GM23338 (cell line): ENCODE measurements around the gene PCGF6. TPM values are rescaled to one million over a fixed set of nuclear protein-coding genes. Genes with fewer than 3 reads are reported as not detected.

Experiments
- ATAC-seq: fragments of 200-7000 bp; cut with Tn5 transposase; 3 replicates; pipeline ENCODE4 v1.9.1; 2020
- DNase-seq: peaks from one replicate; pipeline ENCODE4 v3.0.0-alpha.2; 2015; ENCODE audit warnings: low spot score
- H2AFZ ChIP-seq: fragments of 200-600 bp; sonication (generic); 2 replicates; pipeline ENCODE4 v1.8.0; 2016; ENCODE audit warnings: antibody characterized with exemption, mild to moderate bottlenecking, moderate library complexity
- H3F3A ChIP-seq: fragments of 200-600 bp; sonication (generic); replicated peaks from 2 replicates; pipeline ENCODE4 v1.8.0; 2017; ENCODE audit warnings: antibody characterized with exemption, mixed run types, low read depth
- H3K27ac ChIP-seq: fragments of 200-600 bp; sonication (generic); 2 replicates; pipeline ENCODE4 v1.6.1; 2016; ENCODE audit warnings: low read depth
- H3K27me3 ChIP-seq: fragments of 200-600 bp; sonication (generic); 2 replicates; pipeline ENCODE4 v1.8.0; 2016; ENCODE audit warnings: mild to moderate bottlenecking, mixed run types, moderate library complexity; ENCODE audit not compliant: insufficient read depth
- H3K36me3 ChIP-seq: fragments of 200-600 bp; sonication (generic); 2 replicates; pipeline ENCODE4 v1.8.0; 2016; ENCODE audit warnings: mild to moderate bottlenecking; ENCODE audit not compliant: insufficient read depth
- H3K4me1 ChIP-seq: fragments of 200-600 bp; sonication (generic); 2 replicates; pipeline ENCODE4 v1.8.0; 2016; ENCODE audit warnings: mild to moderate bottlenecking, moderate library complexity; ENCODE audit not compliant: insufficient read depth
- H3K4me2 ChIP-seq: fragments of 200-600 bp; sonication (generic); 2 replicates; pipeline ENCODE4 v1.7.1; 2017; ENCODE audit warnings: mixed run types
- H3K4me3 ChIP-seq: fragments of 200-600 bp; sonication (generic); 2 replicates; pipeline ENCODE4 v1.6.1; 2016; ENCODE audit warnings: mixed run types
- H3K79me2 ChIP-seq: fragments of 200-600 bp; sonication (generic); replicated peaks from 2 replicates; pipeline ENCODE4 v1.8.0; 2017; ENCODE audit warnings: mild to moderate bottlenecking; ENCODE audit not compliant: insufficient read depth
- H3K9me2 ChIP-seq: fragments of 200-600 bp; sonication (generic); 2 replicates; pipeline ENCODE4 v1.8.0; 2017; ENCODE audit not compliant: insufficient read depth
- H4K20me1 ChIP-seq: fragments of 200-600 bp; sonication (generic); replicated peaks from 2 replicates; pipeline ENCODE4 v1.8.0; 2017; ENCODE audit warnings: mild to moderate bottlenecking; ENCODE audit not compliant: insufficient read depth
- H3K27ac Mint-ChIP-seq: 2 replicates; pipeline ENCODE4 v1.8.0; 2020; ENCODE audit warnings: inconsistent platforms, mild to moderate bottlenecking, moderate library complexity, mixed read lengths
- H3K27me3 Mint-ChIP-seq: 3 replicates; pipeline ENCODE4 v1.8.0; 2022; ENCODE audit warnings: low read depth, mild to moderate bottlenecking, moderate library complexity, mixed read lengths, inconsistent platforms; ENCODE audit not compliant: insufficient read depth, poor library complexity
- H3K36me3 Mint-ChIP-seq: 3 replicates; pipeline ENCODE4 v1.8.0; 2021; ENCODE audit warnings: low read depth, mild to moderate bottlenecking, inconsistent platforms, moderate library complexity, mixed read lengths
- H3K4me1 Mint-ChIP-seq: 3 replicates; pipeline ENCODE4 v1.8.0; 2020; ENCODE audit warnings: mild to moderate bottlenecking, inconsistent platforms, mixed read lengths
- H3K4me3 Mint-ChIP-seq: 3 replicates; pipeline ENCODE4 v1.8.0; 2021; ENCODE audit warnings: moderate library complexity, mild to moderate bottlenecking, inconsistent platforms, mixed read lengths
- H3K9me3 Mint-ChIP-seq: 3 replicates; pipeline ENCODE4 v1.8.0; 2020; ENCODE audit warnings: moderate library complexity, mild to moderate bottlenecking, inconsistent platforms, mixed read lengths
- CREB1 ChIP-seq: fragments of 250-450 bp; sonication (Bioruptor Pico); IDR thresholded peaks from 2 replicates; pipeline ENCODE4 v1.5.0; 2020; ENCODE audit warnings: low read depth, mild to moderate bottlenecking, moderate library complexity
- EZH2 ChIP-seq: fragments of 200-600 bp; sonication (generic); IDR thresholded peaks from one replicate; pipeline ENCODE4 v1.8.0; 2017; ENCODE audit warnings: antibody characterized with exemption, mild to moderate bottlenecking, low read depth; ENCODE audit not compliant: unreplicated experiment
- EZH2phosphoT487 ChIP-seq: fragments of 200-600 bp; sonication (generic); IDR thresholded peaks from one replicate; pipeline ENCODE4 v1.8.1; 2018; ENCODE audit warnings: antibody characterized with exemption; ENCODE audit not compliant: unreplicated experiment
- JUNB ChIP-seq: IDR thresholded peaks from one replicate; pipeline ENCODE4 v1.6.1; 2016; ENCODE audit warnings: antibody characterized with exemption; ENCODE audit not compliant: unreplicated experiment
- POLR2AphosphoS5 ChIP-seq: IDR thresholded peaks from 2 replicates; pipeline ENCODE4 v1.6.1; 2016; ENCODE audit warnings: antibody characterized with exemption, low read depth
- REST ChIP-seq: IDR thresholded peaks from one replicate; pipeline ENCODE4 v1.6.1; 2018; ENCODE audit warnings: antibody characterized with exemption; ENCODE audit not compliant: unreplicated experiment
- STAT1 ChIP-seq: IDR thresholded peaks from one replicate; pipeline ENCODE4 v1.6.1; 2016; ENCODE audit warnings: antibody characterized with exemption; ENCODE audit not compliant: unreplicated experiment
- ZNF331 ChIP-seq: fragments of 250-450 bp; sonication (Bioruptor Pico); IDR thresholded peaks from 2 replicates; pipeline ENCODE4 v1.5.0; 2020; ENCODE audit warnings: low read depth, mild to moderate bottlenecking, moderate library complexity
- polyA plus RNA-seq: library from polyadenylated mRNA; unstranded; fragments of >200 nt; fragmentation: Nextera tagmentation; extraction: Ambion mirVana; gene quantifications from 2 replicates; pipeline ENCODE4 v1.2.1, GENCODE V29; 2016
- total RNA-seq: library from RNA; depleted of rRNA; stranded (reverse); fragments of >200 nt; shearing (Covaris generic); gene quantifications from 2 replicates; pipeline ENCODE4 v1.2.3, GENCODE V29; 2014
- TF ChIP-seq, protein P1 (sequence below): IDR thresholded peaks from 2 replicates; pipeline ENCODE4 v1.6.1; 2016; ENCODE audit warnings: antibody characterized with exemption

PCGF6 gene
- total and polyA plus RNA-seq, 2 experiments from 2014 or later, result 14.0 to 22.3 TPM

GRCh38 chr10:103394180-103394579 is 43.2 kb upstream of the PCGF6 start (continued):
- no peak for TF ChIP-seq JUNB
- TF ChIP-seq, protein P1, sequence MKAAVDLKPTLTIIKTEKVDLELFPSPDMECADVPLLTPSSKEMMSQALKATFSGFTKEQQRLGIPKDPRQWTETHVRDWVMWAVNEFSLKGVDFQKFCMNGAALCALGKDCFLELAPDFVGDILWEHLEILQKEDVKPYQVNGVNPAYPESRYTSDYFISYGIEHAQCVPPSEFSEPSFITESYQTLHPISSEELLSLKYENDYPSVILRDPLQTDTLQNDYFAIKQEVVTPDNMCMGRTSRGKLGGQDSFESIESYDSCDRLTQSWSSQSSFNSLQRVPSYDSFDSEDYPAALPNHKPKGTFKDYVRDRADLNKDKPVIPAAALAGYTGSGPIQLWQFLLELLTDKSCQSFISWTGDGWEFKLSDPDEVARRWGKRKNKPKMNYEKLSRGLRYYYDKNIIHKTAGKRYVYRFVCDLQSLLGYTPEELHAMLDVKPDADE, result no peak
- no peak for TF ChIP-seq STAT1
- TF ChIP-seq EZH2phosphoT487, result no peak
- no peak for TF ChIP-seq EZH2
- TF ChIP-seq REST, result no peak
- no peak for TF ChIP-seq CREB1 (CRISPR knock-in tag)

- Histone ChIP-seq H3K79me2 (no peaks in the 10 kb centered on the region), H3K27me3 (no peaks in the 10 kb centered on the region), H2AFZ (no peak overlapping the region), H3K4me2 (no peak overlapping the region), H4K20me1 (0 out of 2 replicates have a peak, but pooled peaks cover 5% of the 10 kb centered on the region), H3K9me2 (no peaks in the 10 kb centered on the region), H3K36me3 (peaks cover 15% of the 10 kb centered on the region), H3K27ac (no peak overlapping the region), H3K4me1 (no peaks in the 10 kb centered on the region), H3K4me3 (no peak overlapping the region), H3F3A (no peaks in the 10 kb centered on the region)
- no peak for DNase-seq
- no peak overlapping the region for H3K4me3 Mint-ChIP-seq
- peaks cover 5% of the 10 kb centered on the region for H3K27me3 Mint-ChIP-seq
- H3K4me1 Mint-ChIP-seq, result no peaks in the 10 kb centered on the region
- peaks cover 39% of the 10 kb centered on the region; the same call in 2 of the 3 replicates for H3K36me3 Mint-ChIP-seq
- no peak for ATAC-seq
- no peak for TF ChIP-seq STAT1
- H3K9me3 Mint-ChIP-seq, result no peaks in the 10 kb centered on the region
- H3K27ac Mint-ChIP-seq, result no peak overlapping the region
These were observed 31.8 kb upstream of the PCGF6 start for GRCh38 chr10:103382769-103383168.

- no peak overlapping the region for H3K4me2 ChIP-seq
- H3K9me2 ChIP-seq, result no peaks in the 10 kb centered on the region
- H3K36me3 ChIP-seq, result peaks cover 11% of the 10 kb centered on the region; the same call in 1 of the 2 replicates
- Mint-ChIP-seq H3K4me1 (no peaks in the 10 kb centered on the region), H3K9me3 (no peaks in the 10 kb centered on the region), H3K27ac (no peak overlapping the region), H3K27me3 (no peaks in the 10 kb centered on the region), H3K4me3 (no peak overlapping the region), H3K36me3 (peaks cover 17% of the 10 kb centered on the region)
- H2AFZ ChIP-seq, result no peak overlapping the region
- H4K20me1 ChIP-seq, result peaks cover 11% of the 10 kb centered on the region
- no peak overlapping the region for H3K27ac ChIP-seq
- peaks cover 25% of the 10 kb centered on the region for H3K79me2 ChIP-seq
- DNase-seq (no peak), ATAC-seq (no peak)
- no peaks in the 10 kb centered on the region; the same call in 1 of the 2 replicates for H3K4me1 ChIP-seq
- H3F3A ChIP-seq, result no peaks in the 10 kb centered on the region
- H3K27me3 ChIP-seq, result no peaks in the 10 kb centered on the region
- no peak overlapping the region for H3K4me3 ChIP-seq
- TF ChIP-seq JUNB, result no peak
- TF ChIP-seq ZNF331 (CRISPR knock-in tag), result no peak
- no peak for TF ChIP-seq REST
- no peak for TF ChIP-seq POLR2AphosphoS5
- TF ChIP-seq, protein P1, result no peak
- no peak for TF ChIP-seq EZH2
- no peak for TF ChIP-seq STAT1
- TF ChIP-seq EZH2phosphoT487, result no peak
These were observed 23.3 kb upstream of the PCGF6 start for GRCh38 chr10:103374263-103374662.
